PFSK-1 (cell line): Measurements from ENCODE around the gene TRIM63.

Experiments
- POLR2AphosphoS5 ChIP-seq: IDR thresholded peaks from 2 replicates; pipeline ENCODE4 v1.6.1; 2012; ENCODE audit warnings: low read depth, mild to moderate bottlenecking, control low read depth, low read length, moderate library complexity
- REST ChIP-seq, 2 experiments: IDR thresholded peaks; 2 replicates each; pipeline versions ENCODE4 v1.6.1 to v1.8.0; 2011 to 2012; ENCODE audit warnings: low read depth in 2 of 2, low read length in 2 of 2, control low read depth in 1 of 2, inconsistent platforms in 1 of 2, mild to moderate bottlenecking in 1 of 2, moderate library complexity in 1 of 2; ENCODE audit not compliant: insufficient read depth in 1 of 2
- SIN3A ChIP-seq: IDR thresholded peaks from 2 replicates; pipeline ENCODE4 v1.6.1; 2012; ENCODE audit warnings: mild to moderate bottlenecking, low read length, moderate library complexity, borderline replicate concordance; ENCODE audit not compliant: insufficient read depth
- TAF1 ChIP-seq: IDR thresholded peaks from 2 replicates; pipeline ENCODE4 v1.6.1; 2012; ENCODE audit warnings: low read length, control low read depth, borderline replicate concordance; ENCODE audit not compliant: insufficient read depth

GRCh38 chr1:26029054-26029863 is 38.2 kb downstream of the TRIM63 start:
- TF ChIP-seq POLR2AphosphoS5 (no peak), SIN3A (no peak), TAF1 (no peak), REST (IDR thresholded peaks at IDR 0.05; ENCODE audit: insufficient read depth in 1 of 2, low read depth in 2 of 2, low read length in 2 of 2) (no peak)
